Spleen (tissue), 7 donors: ENCODE measurements around the gene DCXR.

ENCODE experiments used
- CTCF ChIP-seq, 11 experiments: fragments of 200-600 bp in 7 of 11; fragments of 450-650 bp in 4 of 11; sonication (generic) in 4 of 11; IDR thresholded peaks in 8 of 11; conservative IDR thresholded peaks in 3 of 11; 1 replicate in 7 of 11; 2 replicates in 4 of 11; pipeline versions ENCODE4 v1.4.0 to v1.8.0; 2016 to 2021; ENCODE audit warnings: antibody characterized with exemption in 11 of 11, inconsistent platforms in 4 of 11, mild to moderate bottlenecking in 1 of 11
- POLR2AphosphoS5 ChIP-seq, 3 donors: sonication (generic); formaldehyde crosslinking; IDR thresholded peaks; one replicate each; pipeline ENCODE4 v1.5.1; 2017; ENCODE audit warnings: antibody characterized with exemption in 3 of 3
- donor health status: DM: no; HTN: no; CAD: no; lungs with moderate emphysema.
- donor health status: DM: no; HTN: no; CAD: no.
- donor health status: DM: no; HTN: no; CAD: no.

- TF ChIP-seq CTCF (IDR thresholded peaks at IDR 0.05 in 8 of 11, conservative IDR thresholded peaks at IDR 0.05 in 3 of 11): no peak
- TF ChIP-seq POLR2AphosphoS5 (IDR thresholded peaks at IDR 0.05): no peak
Observed at GRCh38 chr17:82007495-82008257, 29.8 kb downstream of the DCXR start.
